ENCODE results near the gene UBE4B. TPM values are rescaled to one million over a fixed set of nuclear protein-coding genes. Genes with fewer than 3 reads are reported as not detected.

Gene UBE4B
- total and polyA plus RNA-seq, 2 experiments from 2014 or later: 28.4 to 115 TPM

GRCh38 chr1:10171105-10171767, 138.5 kb downstream of the UBE4B start:
- peaks cover 4% of the 10 kb centered on the region for H3K27me3 Mint-ChIP-seq (ENCODE audit: insufficient read depth, low read depth, poor library complexity)
- no peaks in the 10 kb centered on the region for H3K4me1 Mint-ChIP-seq
- Histone ChIP-seq H3K4me3 (no peak overlapping the region), H3K36me3 (ENCODE audit: insufficient read depth) (peaks cover 14% of the 10 kb centered on the region), H3K4me1 (ENCODE audit: insufficient read depth) (no peaks in the 10 kb centered on the region), H3K4me2 (no peak overlapping the region), H3K27me3 (ENCODE audit: insufficient read depth) (no peaks in the 10 kb centered on the region), H4K20me1 (replicated peaks; ENCODE audit: insufficient read depth) (no peaks in the 10 kb centered on the region), H3F3A (replicated peaks; ENCODE audit: low read depth) (0 out of 2 replicates have a peak, but pooled peaks cover 2% of the 10 kb centered on the region), H3K27ac (ENCODE audit: low read depth) (no peak overlapping the region), H3K9me2 (ENCODE audit: insufficient read depth) (no peaks in the 10 kb centered on the region), H2AFZ (no peak overlapping the region), H3K79me2 (replicated peaks; ENCODE audit: insufficient read depth) (no peaks in the 10 kb centered on the region)
- no peak overlapping the region for H3K27ac Mint-ChIP-seq
- TF ChIP-seq NANOG (IDR thresholded peaks at IDR 0.05; ENCODE audit: borderline replicate concordance) (no peak), ETS1 (IDR thresholded peaks at IDR 0.05) (no peak), CREB1 (CRISPR knock-in tag; IDR thresholded peaks at IDR 0.05; ENCODE audit: low read depth) (no peak)
- DNase-seq (ENCODE audit: low spot score): no peak
- H3K36me3 Mint-ChIP-seq (ENCODE audit: low read depth): peaks cover 48% of the 10 kb centered on the region
- no peak for ATAC-seq
- H3K4me3 Mint-ChIP-seq: no peak overlapping the region
- peaks cover 3% of the 10 kb centered on the region; the same call in 2 of the 3 replicates for H3K9me3 Mint-ChIP-seq

- H3K27ac Mint-ChIP-seq: no peak overlapping the region
These were observed 139.4 kb downstream of the UBE4B start for GRCh38 chr1:10171995-10172669.

GRCh38 chr1:10173582-10173981, 140.8 kb downstream of the UBE4B start:
- Histone ChIP-seq H3F3A (replicated peaks; ENCODE audit: low read depth) (0 out of 2 replicates have a peak, but pooled peaks cover 5% of the 10 kb centered on the region), H3K4me3 (no peak overlapping the region), H3K4me2 (no peak overlapping the region), H3K36me3 (ENCODE audit: insufficient read depth) (peaks cover 14% of the 10 kb centered on the region), H3K27me3 (ENCODE audit: insufficient read depth) (no peaks in the 10 kb centered on the region), H3K4me1 (ENCODE audit: insufficient read depth) (peaks cover 6% of the 10 kb centered on the region; the same call in 1 of the 2 replicates), H2AFZ (no peak overlapping the region), H3K9me2 (ENCODE audit: insufficient read depth) (no peaks in the 10 kb centered on the region), H3K27ac (ENCODE audit: low read depth) (no peak overlapping the region), H3K79me2 (replicated peaks; ENCODE audit: insufficient read depth) (no peaks in the 10 kb centered on the region), H4K20me1 (replicated peaks; ENCODE audit: insufficient read depth) (no peaks in the 10 kb centered on the region)
- H3K27ac Mint-ChIP-seq: no peak overlapping the region
- no peak overlapping the region for H3K4me3 Mint-ChIP-seq
- H3K36me3 Mint-ChIP-seq (ENCODE audit: low read depth): peaks cover 52% of the 10 kb centered on the region
- H3K27me3 Mint-ChIP-seq (ENCODE audit: insufficient read depth, low read depth, poor library complexity): peaks cover 4% of the 10 kb centered on the region
- ATAC-seq: peak; percentile 41; the same call in 2 of the 3 replicates
- DNase-seq (ENCODE audit: low spot score): peak; percentile 26
- peaks cover 3% of the 10 kb centered on the region; the same call in 2 of the 3 replicates for H3K9me3 Mint-ChIP-seq
- peaks cover 6% of the 10 kb centered on the region for H3K4me1 Mint-ChIP-seq
- TF ChIP-seq CTCF (conservative IDR thresholded peaks at IDR 0.05; ENCODE audit: low read depth in 2 of 2) (0 out of 4 replicates have a peak, but pooled peaks of 1 of the 2 experiments have one; percentile 10), NANOG (IDR thresholded peaks at IDR 0.05; ENCODE audit: borderline replicate concordance) (no peak)

More at GRCh38 chr1:10171995-10172669, 139.4 kb downstream of the UBE4B start:
- Histone ChIP-seq H3F3A (replicated peaks; ENCODE audit: low read depth) (0 out of 2 replicates have a peak, but pooled peaks cover 2% of the 10 kb centered on the region), H4K20me1 (replicated peaks; ENCODE audit: insufficient read depth) (no peaks in the 10 kb centered on the region), H3K79me2 (replicated peaks; ENCODE audit: insufficient read depth) (no peaks in the 10 kb centered on the region), H2AFZ (no peak overlapping the region), H3K36me3 (ENCODE audit: insufficient read depth) (peaks cover 14% of the 10 kb centered on the region), H3K4me3 (no peak overlapping the region), H3K27me3 (ENCODE audit: insufficient read depth) (no peaks in the 10 kb centered on the region), H3K27ac (ENCODE audit: low read depth) (no peak overlapping the region), H3K9me2 (ENCODE audit: insufficient read depth) (no peaks in the 10 kb centered on the region), H3K4me2 (no peak overlapping the region), H3K4me1 (ENCODE audit: insufficient read depth) (no peaks in the 10 kb centered on the region)
- no peaks in the 10 kb centered on the region for H3K4me1 Mint-ChIP-seq
- peaks cover 4% of the 10 kb centered on the region for H3K27me3 Mint-ChIP-seq (ENCODE audit: insufficient read depth, low read depth, poor library complexity)
- TF ChIP-seq EZH2 (IDR thresholded peaks at IDR 0.05; ENCODE audit: low read depth, unreplicated experiment): no peak
- no peak for TF ChIP-seq NANOG (IDR thresholded peaks at IDR 0.05; ENCODE audit: borderline replicate concordance)
- no peak for TF ChIP-seq JUNB (IDR thresholded peaks at IDR 0.05; ENCODE audit: unreplicated experiment)
- no peak overlapping the region for H3K4me3 Mint-ChIP-seq
- DNase-seq (ENCODE audit: low spot score) (no peak), ATAC-seq (no peak)
- peaks cover 3% of the 10 kb centered on the region; the same call in 2 of the 3 replicates for H3K9me3 Mint-ChIP-seq
- peaks cover 52% of the 10 kb centered on the region for H3K36me3 Mint-ChIP-seq (ENCODE audit: low read depth)

Data from GM23338 (cell line).